IgD-negative memory B cell (primary cell): Measurements from ENCODE around the gene TRAF7. TPM values are rescaled to one million over a fixed set of nuclear protein-coding genes. Genes with fewer than 3 reads are reported as not detected.

Experiments used
- H3K27ac Mint-ChIP-seq, 3 donors: one replicate each; pipeline ENCODE4 v1.8.0; 2020 to 2022; ENCODE audit warnings: mild to moderate bottlenecking in 3 of 3, mixed read lengths in 3 of 3, moderate library complexity in 1 of 3
- H3K27me3 Mint-ChIP-seq: one replicate; pipeline ENCODE4 v1.8.0; 2021; ENCODE audit warnings: mixed read lengths
- H3K36me3 Mint-ChIP-seq: one replicate; pipeline ENCODE4 v1.8.0; 2020; ENCODE audit warnings: mild to moderate bottlenecking, mixed read lengths
- H3K4me1 Mint-ChIP-seq, 3 donors: one replicate each; pipeline ENCODE4 v1.8.0; 2020 to 2022; ENCODE audit warnings: mixed read lengths in 3 of 3, mild to moderate bottlenecking in 1 of 3
- H3K4me3 Mint-ChIP-seq, 4 donors: one replicate each; pipeline ENCODE4 v1.8.0; 2020 to 2022; ENCODE audit warnings: mild to moderate bottlenecking in 4 of 4, mixed read lengths in 4 of 4, moderate library complexity in 3 of 4
- H3K9me3 Mint-ChIP-seq, 3 donors: one replicate each; pipeline ENCODE4 v1.8.0; 2020 to 2021; ENCODE audit warnings: mixed read lengths in 3 of 3, mild to moderate bottlenecking in 1 of 3
- polyA plus RNA-seq: library from polyadenylated mRNA; unstranded; fragments of 300-500 nt; fragmentation: Illumina TruSeq; gene quantifications from one replicate; pipeline ENCODE4 v1.2.3, GENCODE V29; 2021

The TRAF7 gene
- polyA plus RNA-seq, 1 donor from 2014 or later, result 7.0 TPM

- no peak overlapping the region for H3K27ac Mint-ChIP-seq
- peak overlapping the region in 1 of 4 donors; percentile 60 for H3K4me3 Mint-ChIP-seq
- H3K36me3 Mint-ChIP-seq, result peaks cover 6% of the 10 kb centered on the region
- no peaks in the 10 kb centered on the region for H3K27me3 Mint-ChIP-seq
- no peaks in the 10 kb centered on the region for H3K4me1 Mint-ChIP-seq
- no peaks in the 10 kb centered on the region for H3K9me3 Mint-ChIP-seq
Observed at GRCh38 chr16:2177561-2177960, 22.0 kb downstream of the TRAF7 start.

DNA sequence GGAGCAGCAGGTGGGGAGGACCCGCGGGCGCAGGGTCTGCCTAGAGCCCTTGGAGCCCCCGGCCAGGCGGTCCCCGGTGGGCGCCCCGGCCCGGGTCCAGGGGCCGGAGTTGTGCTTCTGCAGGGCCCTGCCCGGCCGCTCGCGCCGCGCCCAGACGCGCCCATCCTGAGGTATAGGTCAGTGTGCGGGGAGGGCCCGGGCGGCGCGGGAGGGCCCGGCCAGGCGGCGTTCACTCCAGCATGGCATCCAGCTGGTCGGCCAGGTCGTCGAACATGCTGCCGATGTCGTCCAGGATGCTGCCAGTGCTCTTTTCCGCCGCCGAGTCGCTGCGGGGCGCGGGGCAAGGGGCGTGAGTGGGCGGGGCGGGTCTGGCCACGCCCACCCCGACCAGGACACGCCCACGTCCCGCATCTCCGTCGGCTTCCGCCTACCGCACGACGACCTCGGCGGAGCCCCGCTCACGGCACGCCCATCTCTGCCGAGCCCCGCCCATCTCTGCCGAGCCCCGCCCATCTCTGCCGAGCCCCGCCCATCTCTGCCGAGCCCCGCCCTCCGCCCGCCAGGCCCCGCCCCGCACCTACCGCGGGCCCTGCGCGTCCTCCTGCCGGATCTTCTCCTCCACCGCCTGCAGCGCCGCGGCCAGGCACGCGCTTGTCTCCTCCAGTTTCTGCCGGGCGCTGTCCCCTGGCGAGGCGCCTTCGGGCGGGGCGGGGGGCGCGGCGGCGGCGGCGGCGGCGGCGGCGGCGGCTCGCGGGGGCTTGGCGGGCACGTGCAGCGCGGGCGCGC, 22.9 kb downstream of the TRAF7 start:
- H3K27ac Mint-ChIP-seq, result no peak overlapping the region
- H3K9me3 Mint-ChIP-seq, result no peaks in the 10 kb centered on the region
- H3K4me1 Mint-ChIP-seq, result peaks cover 0 to under 1% (median 0%) of the 10 kb centered on the region in 3 donors
- H3K36me3 Mint-ChIP-seq, result peaks cover 6% of the 10 kb centered on the region
- no peak overlapping the region for H3K4me3 Mint-ChIP-seq
- no peaks in the 10 kb centered on the region for H3K27me3 Mint-ChIP-seq

- H3K4me1 Mint-ChIP-seq, result peaks cover 0 to 2% (median 0%) of the 10 kb centered on the region in 3 donors
- no peaks in the 10 kb centered on the region for H3K9me3 Mint-ChIP-seq
- H3K36me3 Mint-ChIP-seq, result peaks cover 4% of the 10 kb centered on the region
- H3K27ac Mint-ChIP-seq, result no peak overlapping the region
- H3K4me3 Mint-ChIP-seq, result no peak overlapping the region
- H3K27me3 Mint-ChIP-seq, result no peaks in the 10 kb centered on the region
Observed at GRCh38 chr16:2179107-2179501, 23.5 kb downstream of the TRAF7 start.

DNA sequence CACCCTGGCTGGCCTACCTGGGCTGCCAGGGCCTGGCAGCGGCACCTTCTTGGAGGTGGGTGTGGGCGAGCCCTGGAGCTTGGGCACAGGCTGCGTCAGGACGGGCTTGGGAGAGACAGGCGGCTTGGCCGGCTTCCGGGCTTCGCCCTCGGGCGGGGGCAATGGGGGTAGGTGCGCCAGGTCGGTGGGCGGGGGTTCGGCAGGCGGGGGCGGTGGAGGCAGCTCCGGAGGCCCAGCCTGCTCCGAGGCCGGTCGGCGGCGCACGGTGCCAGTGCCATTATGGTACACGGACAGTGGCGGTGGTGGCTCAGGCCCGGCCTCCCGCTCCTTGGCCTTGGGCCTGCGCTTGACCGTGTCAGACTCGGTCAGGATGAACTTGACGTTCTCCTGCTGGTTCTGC, 24.0 kb downstream of the TRAF7 start:
- H3K27ac Mint-ChIP-seq, result no peak overlapping the region
- no peak overlapping the region for H3K4me3 Mint-ChIP-seq
- H3K9me3 Mint-ChIP-seq, result no peaks in the 10 kb centered on the region
- peaks cover 0 to 4% (median 2%) of the 10 kb centered on the region in 3 donors for H3K4me1 Mint-ChIP-seq
- peaks cover 1% of the 10 kb centered on the region for H3K36me3 Mint-ChIP-seq
- H3K27me3 Mint-ChIP-seq, result no peaks in the 10 kb centered on the region

GRCh38 chr16:2180461-2180860, 24.9 kb downstream of the TRAF7 start:
- peaks cover 0 to 4% (median 2%) of the 10 kb centered on the region in 3 donors for H3K4me1 Mint-ChIP-seq
- H3K27me3 Mint-ChIP-seq, result no peaks in the 10 kb centered on the region
- H3K36me3 Mint-ChIP-seq, result peaks cover 1% of the 10 kb centered on the region
- H3K27ac Mint-ChIP-seq, result no peak overlapping the region
- no peak overlapping the region for H3K4me3 Mint-ChIP-seq
- H3K9me3 Mint-ChIP-seq, result no peaks in the 10 kb centered on the region

- H3K27me3 Mint-ChIP-seq, result no peaks in the 10 kb centered on the region
- peak overlapping the region in 1 of 3 donors; percentile 39 for H3K27ac Mint-ChIP-seq
Observed at GRCh38 chr16:2180962-2181923, 25.7 kb downstream of the TRAF7 start.

DNA sequence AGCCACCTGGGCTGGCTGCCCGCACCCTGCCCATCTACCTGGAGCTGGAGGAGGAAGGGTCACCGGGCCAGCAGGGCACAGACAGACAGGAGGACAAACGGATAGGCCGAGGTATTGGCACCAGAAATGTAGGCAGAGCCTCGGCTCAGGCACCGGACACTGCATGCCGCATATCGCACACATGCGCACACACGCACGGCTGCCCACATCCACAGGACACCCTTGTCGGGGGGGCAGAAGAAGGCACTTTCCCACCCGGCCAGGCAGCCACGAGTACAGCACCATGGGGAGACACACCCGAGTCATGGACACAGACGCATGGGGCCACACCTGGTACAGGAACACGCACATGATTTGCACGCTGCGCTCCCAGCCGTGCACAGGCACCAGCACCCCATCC, 26.4 kb downstream of the TRAF7 start:
- H3K4me3 Mint-ChIP-seq, result peak overlapping the region in 1 of 4 donors; percentile 39
- H3K27ac Mint-ChIP-seq, result peak overlapping the region in 1 of 3 donors; percentile 39
- no peaks in the 10 kb centered on the region for H3K9me3 Mint-ChIP-seq
- no peaks in the 10 kb centered on the region for H3K36me3 Mint-ChIP-seq
- peaks cover 0 to 4% (median 2%) of the 10 kb centered on the region in 3 donors for H3K4me1 Mint-ChIP-seq
- no peaks in the 10 kb centered on the region for H3K27me3 Mint-ChIP-seq

More at GRCh38 chr16:2180962-2181923, 25.7 kb downstream of the TRAF7 start:
- peak overlapping the region in 1 of 4 donors; percentile 39 for H3K4me3 Mint-ChIP-seq
- H3K36me3 Mint-ChIP-seq, result no peaks in the 10 kb centered on the region
- H3K9me3 Mint-ChIP-seq, result no peaks in the 10 kb centered on the region
- peaks cover 0 to 4% (median 2%) of the 10 kb centered on the region in 3 donors for H3K4me1 Mint-ChIP-seq

DNA sequence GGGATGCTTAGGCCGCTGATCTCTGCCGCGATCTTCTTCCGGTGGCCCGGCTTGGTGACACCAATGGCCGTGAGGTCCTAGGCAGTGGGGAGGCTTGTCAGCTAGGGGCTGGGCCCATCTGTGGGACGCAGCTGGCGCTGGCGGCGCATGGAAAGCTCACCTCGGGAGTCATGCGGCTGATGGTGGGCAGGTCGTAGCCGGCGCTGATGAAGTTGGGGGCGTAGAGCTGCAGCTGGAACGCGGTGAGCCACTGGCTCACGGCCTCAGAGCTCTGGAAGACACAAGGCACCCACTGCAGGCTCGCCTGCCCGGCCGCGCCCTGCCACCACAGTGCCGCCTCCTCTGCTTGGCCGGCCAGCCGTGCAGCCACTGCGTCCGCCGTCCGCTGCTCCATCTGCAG, 28.1 kb downstream of the TRAF7 start:
- H3K36me3 Mint-ChIP-seq, result no peaks in the 10 kb centered on the region
- no peaks in the 10 kb centered on the region for H3K9me3 Mint-ChIP-seq
- H3K4me3 Mint-ChIP-seq, result peak overlapping the region in 1 of 4 donors; percentile 54
- no peaks in the 10 kb centered on the region for H3K27me3 Mint-ChIP-seq
- peaks cover 0 to 4% (median 2%) of the 10 kb centered on the region in 3 donors for H3K4me1 Mint-ChIP-seq
- H3K27ac Mint-ChIP-seq, result peak overlapping the region in 1 of 3 donors; percentile 59

- H3K4me3 Mint-ChIP-seq, result no peak overlapping the region
- no peaks in the 10 kb centered on the region for H3K9me3 Mint-ChIP-seq
- no peaks in the 10 kb centered on the region for H3K36me3 Mint-ChIP-seq
- H3K27ac Mint-ChIP-seq, result no peak overlapping the region
- H3K27me3 Mint-ChIP-seq, result no peaks in the 10 kb centered on the region
- H3K4me1 Mint-ChIP-seq, result peaks cover 0 to 4% (median 2%) of the 10 kb centered on the region in 3 donors
Observed at GRCh38 chr16:2184346-2184745, 28.8 kb downstream of the TRAF7 start.

- Mint-ChIP-seq H3K27ac (no peak overlapping the region), H3K4me3 (no peak overlapping the region), H3K4me1 (peaks cover 0 to 4% (median 2%) of the 10 kb centered on the region in 3 donors), H3K36me3 (no peaks in the 10 kb centered on the region), H3K27me3 (no peaks in the 10 kb centered on the region), H3K9me3 (no peaks in the 10 kb centered on the region)
Observed at GRCh38 chr16:2184962-2185361, 29.4 kb downstream of the TRAF7 start.

DNA sequence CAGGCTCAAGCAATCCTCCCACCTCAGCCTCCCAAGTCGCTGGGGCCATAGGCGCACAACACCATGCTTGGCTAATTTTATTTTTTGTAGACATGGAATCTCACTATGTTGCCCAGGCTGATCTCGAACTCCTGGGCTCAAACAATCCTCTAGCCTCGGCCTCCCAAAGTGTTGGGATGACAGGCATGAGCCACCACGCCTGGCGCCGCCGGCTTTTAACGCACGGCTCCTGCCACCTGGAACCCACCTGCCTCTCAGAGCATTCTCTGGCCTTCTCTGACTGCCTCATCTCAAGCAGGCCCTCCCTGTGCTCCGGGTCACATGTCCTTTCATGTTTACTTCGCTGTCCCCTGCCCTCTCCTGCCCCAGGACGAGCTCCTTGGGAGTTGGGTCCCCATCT, 30.5 kb downstream of the TRAF7 start:
- H3K4me1 Mint-ChIP-seq, result peaks cover 0 to 4% (median 2%) of the 10 kb centered on the region in 3 donors
- H3K9me3 Mint-ChIP-seq, result no peaks in the 10 kb centered on the region
- peak overlapping the region in 1 of 4 donors; percentile 57 for H3K4me3 Mint-ChIP-seq
- peaks cover 3% of the 10 kb centered on the region for H3K27me3 Mint-ChIP-seq
- peak overlapping the region in 1 of 3 donors; percentile 23 for H3K27ac Mint-ChIP-seq
- H3K36me3 Mint-ChIP-seq, result no peaks in the 10 kb centered on the region

DNA sequence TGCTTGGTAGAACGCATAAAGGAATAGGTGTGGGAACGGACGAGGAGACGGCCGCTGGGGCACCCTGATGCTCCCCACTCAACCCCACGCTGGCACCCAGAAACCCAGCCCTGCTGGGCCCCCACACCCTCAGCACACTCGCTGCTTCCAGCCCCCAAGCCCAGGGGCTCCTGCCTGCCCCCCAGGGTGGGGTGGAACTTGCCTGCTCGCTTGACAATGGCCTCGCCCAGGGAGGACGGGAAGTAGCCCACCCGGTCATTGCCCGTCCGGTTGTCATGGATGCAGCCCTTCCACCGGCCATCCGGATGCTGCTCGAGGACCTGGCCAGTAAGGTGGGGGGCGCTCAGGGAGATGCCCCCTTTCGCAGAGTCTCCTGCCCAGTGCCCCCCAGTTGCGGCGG, 30.9 kb downstream of the TRAF7 start:
- Mint-ChIP-seq H3K27ac (no peak overlapping the region), H3K4me1 (peaks cover 0 to 4% (median 2%) of the 10 kb centered on the region in 3 donors), H3K27me3 (peaks cover 3% of the 10 kb centered on the region), H3K4me3 (no peak overlapping the region), H3K36me3 (no peaks in the 10 kb centered on the region), H3K9me3 (no peaks in the 10 kb centered on the region)

DNA sequence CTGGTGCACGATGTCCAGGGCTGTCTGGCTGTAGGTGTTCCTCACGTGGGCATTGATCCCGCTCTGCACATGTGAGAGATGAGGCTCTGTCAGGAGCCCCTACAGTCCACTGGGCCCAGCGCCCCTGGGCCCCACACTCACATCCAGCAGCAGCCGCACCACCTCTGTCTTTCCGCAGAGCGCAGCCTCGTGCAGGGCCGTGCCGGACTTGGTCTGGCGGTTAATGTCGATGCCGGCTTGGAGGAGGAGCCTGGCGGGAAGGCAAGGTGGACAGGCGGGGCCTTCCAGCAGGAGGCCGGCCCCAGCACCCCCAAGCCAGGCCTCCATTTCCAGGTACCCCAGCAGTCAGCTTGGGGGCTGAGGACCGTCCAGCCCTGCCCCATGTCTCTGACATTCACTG, 31.6 kb downstream of the TRAF7 start:
- H3K27me3 Mint-ChIP-seq, result peaks cover 3% of the 10 kb centered on the region
- no peak overlapping the region for H3K27ac Mint-ChIP-seq
- H3K4me1 Mint-ChIP-seq, result peaks cover 0 to 4% (median 2%) of the 10 kb centered on the region in 3 donors
- H3K36me3 Mint-ChIP-seq, result no peaks in the 10 kb centered on the region
- no peak overlapping the region for H3K4me3 Mint-ChIP-seq
- no peaks in the 10 kb centered on the region for H3K9me3 Mint-ChIP-seq

GRCh38 chr16:2188395-2188794, 32.8 kb downstream of the TRAF7 start:
- Mint-ChIP-seq H3K27ac (no peak overlapping the region), H3K9me3 (no peaks in the 10 kb centered on the region), H3K36me3 (peaks cover 1% of the 10 kb centered on the region), H3K4me3 (no peak overlapping the region), H3K4me1 (peaks cover 0 to 4% (median 2%) of the 10 kb centered on the region in 3 donors), H3K27me3 (peaks cover 6% of the 10 kb centered on the region)

DNA sequence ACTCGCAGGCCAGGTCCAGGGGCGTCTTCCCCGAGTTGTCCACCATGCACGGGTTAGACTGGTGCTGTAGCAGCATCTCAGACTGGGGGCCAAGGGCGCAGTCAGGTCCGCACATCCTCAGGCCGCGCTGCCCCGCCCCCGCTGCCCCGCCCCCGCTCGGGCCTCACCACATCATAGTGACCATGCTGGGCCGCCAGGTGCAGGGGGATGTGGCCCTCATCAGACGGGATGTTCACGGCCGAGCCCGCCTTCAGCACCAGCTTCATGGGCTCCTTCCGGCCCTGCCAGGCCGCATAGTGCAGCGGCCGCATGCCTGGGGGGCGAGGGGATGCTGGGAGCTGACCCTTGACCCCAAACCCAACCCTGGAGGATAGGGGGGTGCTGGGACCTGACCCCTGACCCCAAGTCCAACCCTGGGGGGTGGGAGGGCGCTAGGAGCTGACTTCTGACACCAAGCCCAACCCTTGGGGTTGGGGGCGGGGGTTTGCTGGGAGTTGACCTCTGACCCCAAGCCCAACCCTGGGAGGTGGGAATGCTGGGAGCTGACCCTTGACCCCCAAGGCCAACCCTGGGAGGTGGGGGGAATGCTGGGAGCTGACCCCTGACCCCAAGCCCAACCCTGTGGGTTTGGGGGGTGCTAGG, 33.8 kb downstream of the TRAF7 start:
- H3K27me3 Mint-ChIP-seq, result peaks cover 8% of the 10 kb centered on the region
- peaks cover 0 to 2% (median 0%) of the 10 kb centered on the region in 3 donors for H3K4me1 Mint-ChIP-seq
- peaks cover 1% of the 10 kb centered on the region for H3K36me3 Mint-ChIP-seq
- H3K9me3 Mint-ChIP-seq, result no peaks in the 10 kb centered on the region
- H3K4me3 Mint-ChIP-seq, result no peak overlapping the region
- no peak overlapping the region for H3K27ac Mint-ChIP-seq
